ENCODE measurements around the gene P2RX7. TPM values are rescaled to one million over a fixed set of nuclear protein-coding genes. Genes with fewer than 3 reads are reported as not detected.
"Not testable (repeated sequence)": the region's sequence is repeated elsewhere in the genome, so short reads cannot be mapped to it uniquely, and the experiment has no call there.

P2RX7 gene
- polyA plus RNA-seq, 1 experiment: 0.48 TPM

DNA sequence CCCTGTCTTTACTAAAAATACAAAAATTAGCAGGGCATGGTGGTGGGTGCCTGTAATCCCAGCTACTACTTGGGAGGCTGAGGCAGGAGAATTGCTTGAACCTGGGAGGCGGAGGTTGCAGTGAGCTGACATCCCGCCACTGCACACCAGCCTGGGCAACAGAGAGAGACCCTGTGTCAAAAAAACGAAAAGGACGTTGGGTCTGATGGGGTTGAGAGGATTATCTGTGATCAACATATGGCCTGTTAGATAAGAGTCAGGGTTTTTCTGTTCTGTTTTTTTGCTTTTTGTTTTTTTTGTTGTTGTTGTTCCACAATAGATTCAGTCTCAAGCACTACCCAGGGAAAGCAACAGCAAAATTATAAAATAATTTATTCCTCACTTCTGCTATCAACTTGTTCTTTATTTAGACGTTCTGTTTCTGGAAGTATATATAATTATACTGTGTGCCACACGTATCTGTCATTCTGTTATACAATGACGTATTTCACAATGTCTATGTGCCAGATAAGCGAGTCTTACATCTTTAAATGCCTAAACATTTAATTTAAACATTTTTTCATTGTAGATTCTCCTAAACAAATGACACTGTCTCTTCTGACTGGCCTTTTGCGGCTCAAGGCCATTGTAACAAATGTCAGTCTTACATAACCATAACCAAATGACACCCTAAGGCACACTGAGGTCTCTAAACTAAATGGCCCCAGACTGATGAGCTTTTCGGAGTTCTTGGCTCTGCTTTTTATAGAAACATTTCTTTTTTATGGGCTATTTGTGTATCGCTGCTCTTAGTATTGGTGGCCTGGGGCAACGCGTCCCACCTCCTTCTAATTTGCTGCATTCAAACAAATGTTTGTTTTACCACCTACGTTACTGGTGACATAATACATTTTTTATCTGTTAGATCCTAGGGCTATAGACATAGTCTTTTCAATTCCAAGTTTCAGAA, 70.0 kb downstream of the P2RX7 start:
- CTCF ChIA-PET: no interaction called here
- peaks cover 5% of the 10 kb centered on the region for H3K27me3 ChIP-seq (ENCODE audit: control insufficient read depth, insufficient read depth, low read length)
- TF ChIP-seq, protein P1, sequence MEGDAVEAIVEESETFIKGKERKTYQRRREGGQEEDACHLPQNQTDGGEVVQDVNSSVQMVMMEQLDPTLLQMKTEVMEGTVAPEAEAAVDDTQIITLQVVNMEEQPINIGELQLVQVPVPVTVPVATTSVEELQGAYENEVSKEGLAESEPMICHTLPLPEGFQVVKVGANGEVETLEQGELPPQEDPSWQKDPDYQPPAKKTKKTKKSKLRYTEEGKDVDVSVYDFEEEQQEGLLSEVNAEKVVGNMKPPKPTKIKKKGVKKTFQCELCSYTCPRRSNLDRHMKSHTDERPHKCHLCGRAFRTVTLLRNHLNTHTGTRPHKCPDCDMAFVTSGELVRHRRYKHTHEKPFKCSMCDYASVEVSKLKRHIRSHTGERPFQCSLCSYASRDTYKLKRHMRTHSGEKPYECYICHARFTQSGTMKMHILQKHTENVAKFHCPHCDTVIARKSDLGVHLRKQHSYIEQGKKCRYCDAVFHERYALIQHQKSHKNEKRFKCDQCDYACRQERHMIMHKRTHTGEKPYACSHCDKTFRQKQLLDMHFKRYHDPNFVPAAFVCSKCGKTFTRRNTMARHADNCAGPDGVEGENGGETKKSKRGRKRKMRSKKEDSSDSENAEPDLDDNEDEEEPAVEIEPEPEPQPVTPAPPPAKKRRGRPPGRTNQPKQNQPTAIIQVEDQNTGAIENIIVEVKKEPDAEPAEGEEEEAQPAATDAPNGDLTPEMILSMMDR (IDR thresholded peaks at IDR 0.05; ENCODE audit: low read depth, low read length): no peak
- H3K27ac ChIP-seq (ENCODE audit: low read depth, low read length): no peak overlapping the region
- POLR2A ChIA-PET: no interaction called here
- no peaks in the 10 kb centered on the region for H3K9me3 ChIP-seq (ENCODE audit: control insufficient read depth, insufficient read depth, low read length)
- no peak for DNase-seq (ENCODE audit: low read depth, low spot score)
- no peak overlapping the region for H3K4me3 ChIP-seq (ENCODE audit: low read depth, low read length)

DNA sequence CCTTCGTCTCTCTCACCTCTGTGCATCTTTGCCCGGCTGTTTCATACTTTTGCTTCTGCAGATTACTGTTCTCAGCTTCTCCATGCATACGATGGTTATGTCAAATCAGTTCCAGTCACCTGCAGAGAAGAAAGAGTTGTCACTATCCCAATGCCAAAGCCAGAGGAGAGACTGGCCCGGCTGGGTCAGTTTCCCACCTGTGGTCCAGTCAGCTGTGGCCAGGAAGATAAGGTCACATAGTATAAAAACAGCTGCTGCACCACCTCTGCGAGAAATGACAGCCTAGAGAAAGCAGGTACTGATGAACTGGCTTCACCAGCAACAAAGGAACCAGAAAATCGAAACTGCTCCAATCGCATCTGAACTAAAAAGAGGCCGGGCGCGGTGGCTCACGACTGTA, 70.8 kb downstream of the P2RX7 start:
- H3K4me3 ChIP-seq (ENCODE audit: low read depth, low read length): no peak overlapping the region
- ChIA-PET CTCF (no interaction called here), POLR2A (no interaction called here)
- DNase-seq (ENCODE audit: low read depth, low spot score): no peak
- no peak overlapping the region for H3K27ac ChIP-seq (ENCODE audit: low read depth, low read length)
- no peaks in the 10 kb centered on the region for H3K9me3 ChIP-seq (ENCODE audit: control insufficient read depth, insufficient read depth, low read length)
- H3K27me3 ChIP-seq (ENCODE audit: control insufficient read depth, insufficient read depth, low read length): peaks cover 5% of the 10 kb centered on the region
- TF ChIP-seq, protein P1 (IDR thresholded peaks at IDR 0.05; ENCODE audit: low read depth, low read length): no peak

DNA sequence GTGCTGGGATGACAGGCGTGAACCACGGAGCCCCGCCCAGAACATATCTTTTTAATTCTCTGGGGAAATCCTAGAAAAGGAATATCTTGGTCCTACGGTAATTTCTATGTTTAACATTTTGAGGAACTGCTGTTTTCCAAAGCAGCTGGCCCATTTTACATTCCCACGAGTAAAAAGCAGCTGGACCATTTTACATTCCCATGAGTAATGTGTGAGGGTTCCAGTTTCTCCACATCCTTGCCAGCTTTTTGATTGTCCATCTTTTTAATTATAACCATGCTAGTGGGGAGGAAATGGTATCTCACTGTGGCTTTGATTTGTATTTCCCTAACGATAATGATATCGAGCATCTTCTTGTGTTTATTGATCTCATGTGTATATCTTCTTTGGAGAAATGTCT, 72.8 kb downstream of the P2RX7 start:
- Histone ChIP-seq H3K9me3 (ENCODE audit: control insufficient read depth, insufficient read depth, low read length) (no peaks in the 10 kb centered on the region; the same call in 1 of the 2 replicates), H3K27me3 (ENCODE audit: control insufficient read depth, insufficient read depth, low read length) (peaks cover 5% of the 10 kb centered on the region), H3K27ac (ENCODE audit: low read depth, low read length) (no peak overlapping the region), H3K4me3 (ENCODE audit: low read depth, low read length) (no peak overlapping the region)
- CTCF ChIA-PET: interaction anchor here (1.9 kb wide), 1 partner anchor 25 kb away, joined by 6 read pairs; no protein-coding TSS in a partner anchor
- TF ChIP-seq, protein P1 (IDR thresholded peaks at IDR 0.05; ENCODE audit: low read depth, low read length): no peak
- POLR2A ChIA-PET: no interaction called here
- DNase-seq (ENCODE audit: low read depth, low spot score): no peak

DNA sequence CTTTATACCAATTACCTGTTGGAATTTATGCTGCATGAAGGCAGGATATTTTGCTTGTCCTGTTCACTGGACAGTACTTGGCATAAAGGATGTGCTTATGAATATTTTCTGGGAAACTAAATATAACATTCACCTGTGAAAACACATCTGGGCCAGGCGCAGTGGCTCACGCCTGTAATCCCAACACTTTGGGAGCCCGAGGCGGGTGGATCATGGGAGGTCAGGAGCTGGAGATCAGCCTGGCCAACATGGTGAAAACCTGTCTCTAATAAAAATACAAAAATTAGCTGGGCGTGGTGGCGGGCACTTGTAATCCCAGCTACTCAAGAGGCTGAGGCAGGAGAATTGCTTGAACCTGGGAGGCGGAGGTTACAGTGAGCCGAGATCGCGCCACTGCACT, 75.9 kb downstream of the P2RX7 start:
- CTCF ChIA-PET; POLR2A ChIA-PET; DNase-seq (ENCODE audit: low read depth, low spot score): not testable (repeated sequence)

DNA sequence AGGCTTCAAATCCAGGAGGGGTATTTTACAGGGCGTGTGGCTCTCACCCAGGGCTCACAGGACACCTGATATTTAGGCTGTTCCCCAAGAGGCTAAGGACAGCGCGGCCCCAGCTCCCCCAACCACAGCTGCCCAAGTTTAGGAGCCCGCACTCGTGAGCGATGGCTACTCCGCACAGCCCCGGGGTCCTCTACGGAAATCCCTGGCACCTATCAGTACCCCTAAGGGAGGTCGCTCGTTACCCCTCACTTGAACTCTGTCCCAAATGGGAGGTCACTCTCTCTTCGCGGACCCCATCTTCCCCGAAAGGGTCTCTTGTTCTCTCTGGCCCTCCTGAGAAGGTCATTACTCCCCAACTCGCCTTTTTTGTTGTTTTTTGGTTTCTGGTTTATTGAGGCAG, 76.5 kb downstream of the P2RX7 start:
- Histone ChIP-seq H3K27ac (ENCODE audit: low read depth, low read length) (no peak overlapping the region), H3K9me3 (ENCODE audit: control insufficient read depth, insufficient read depth, low read length) (no peaks in the 10 kb centered on the region; the same call in 1 of the 2 replicates), H3K4me3 (ENCODE audit: low read depth, low read length) (peak overlapping the region; percentile 65), H3K27me3 (ENCODE audit: control insufficient read depth, insufficient read depth, low read length) (no peaks in the 10 kb centered on the region)
- no peak for DNase-seq (ENCODE audit: low read depth, low spot score)
- POLR2A ChIA-PET: no interaction called here
- CTCF ChIA-PET: no interaction called here
- TF ChIP-seq, protein P1 (IDR thresholded peaks at IDR 0.05; ENCODE audit: low read depth, low read length): no peak

More for the DNA sequence above, 75.9 kb downstream of the P2RX7 start:
- H3K27me3 ChIP-seq (ENCODE audit: control insufficient read depth, insufficient read depth, low read length); H3K9me3 ChIP-seq (ENCODE audit: control insufficient read depth, insufficient read depth, low read length); H3K27ac ChIP-seq (ENCODE audit: low read depth, low read length); H3K4me3 ChIP-seq (ENCODE audit: low read depth, low read length): not testable (repeated sequence)

All from AG04450 (cell line).